ENCODE measurements around the gene P2RX4. TPM values are rescaled to one million over a fixed set of nuclear protein-coding genes. Genes with fewer than 3 reads are reported as not detected.

Gene P2RX4
- total and polyA plus RNA-seq, 2 of the 4 experiments (the other 2 are of a cell fraction): 9.5 to 12.6 TPM

- BruUV-seq (replicated peaks): no TSS peak
- H2BK15ac ChIP-seq (ENCODE audit: low read depth, low read length): 0 out of 3 replicates have a peak overlapping the region, but pooled peaks have one; percentile 33
Observed at GRCh38 chr12:121198949-121199348, 11.0 kb upstream of the P2RX4 start.

More at GRCh38 chr12:121198949-121199348, 11.0 kb upstream of the P2RX4 start:
- H2AK5ac ChIP-seq (ENCODE audit: low read depth, low read length): no peak overlapping the region; the same call in 1 of the 2 replicates
- DNase-seq (no peak), ATAC-seq (ENCODE audit: low read depth) (no peak)
- WGBS, 2 experiments (ENCODE audit: extremely low coverage in 2 of 2, insufficient read length in 1 of 2): 83% methylated on average over 2 of the region's 7 CpGs; no CpG with 5 or more reads in 1 of the 2 experiments
- intact Hi-C loops (cut with micrococcal nuclease) (no loop called here), in situ Hi-C loops (cut with MboI; ENCODE audit: low sequenced_read_pairs) (no loop called here), dilution Hi-C loops (cut with HindIII; ENCODE audit: low sequenced_read_pairs, unreplicated experiment) (no loop called here)
- POLR2A ChIA-PET (ENCODE audit: unreplicated experiment): no interaction called here
- H4K5ac ChIP-seq (ENCODE audit: low read depth, low read length): no peak overlapping the region
- no peak overlapping the region for H3K27ac ChIP-seq (ENCODE audit: insufficient read depth, low read length)
- no peak overlapping the region for H3K4ac ChIP-seq (ENCODE audit: low read depth, low read length)
- no peak overlapping the region for H3K4me3 ChIP-seq (ENCODE audit: insufficient read depth, low read depth, low read length)
- no peak overlapping the region for H3K9ac ChIP-seq (ENCODE audit: low read depth, low read length)
- no peak overlapping the region for H2BK20ac ChIP-seq (ENCODE audit: low read depth, low read length)
- no peak overlapping the region for H3K23ac ChIP-seq (ENCODE audit: low read depth, low read length)
- CTCF ChIA-PET: no interaction called here
- no peak overlapping the region for H3K56ac ChIP-seq (ENCODE audit: extremely low read depth, insufficient read depth, low read length)
- H4K91ac ChIP-seq (ENCODE audit: insufficient read depth, low read depth, low read length): no peak overlapping the region
- no peak overlapping the region for H3K4me2 ChIP-seq (ENCODE audit: low read depth, low read length)
- H3K4me1 ChIP-seq (ENCODE audit: control insufficient read depth, insufficient read depth, low read length): peaks cover 2% of the 10 kb centered on the region; the same call in 1 of the 2 replicates
- peaks cover 6% of the 10 kb centered on the region; the same call in 1 of the 2 replicates for H3K27me3 ChIP-seq (ENCODE audit: control insufficient read depth, insufficient read depth, low read length)
- H3K9me1 ChIP-seq (ENCODE audit: insufficient read depth, low read length): no peaks in the 10 kb centered on the region
- no peak overlapping the region for H4K8ac ChIP-seq (ENCODE audit: low read depth in 2 of 2, low read length in 2 of 2)
- no peaks in the 10 kb centered on the region for H3K36me3 ChIP-seq (ENCODE audit: control insufficient read depth, insufficient read depth, low read length)
- TF ChIP-seq ELK1 (IDR thresholded peaks at IDR 0.05; ENCODE audit: borderline replicate concordance, low read depth, low read length): no peak
- TF ChIP-seq POLR2A (IDR thresholded peaks at IDR 0.05; ENCODE audit: low read depth, low read length): no peak
- no peak for TF ChIP-seq USF2 (IDR thresholded peaks at IDR 0.05; ENCODE audit: low read depth, low read length)
- no peak for TF ChIP-seq NFE2L2 (IDR thresholded peaks at IDR 0.05; ENCODE audit: low read depth, low read length)
- TF ChIP-seq BHLHE40 (IDR thresholded peaks at IDR 0.05; ENCODE audit: low read depth, low read length): no peak
- TF ChIP-seq SMC3 (IDR thresholded peaks at IDR 0.05; ENCODE audit: low read depth, low read length): no peak
- no peak for TF ChIP-seq CEBPB (IDR thresholded peaks at IDR 0.05; ENCODE audit: low read depth, low read length)
- no peak for TF ChIP-seq MAFK (IDR thresholded peaks at IDR 0.05; ENCODE audit: low read depth, low read length)
- no peak for TF ChIP-seq RAD21 (IDR thresholded peaks at IDR 0.05; ENCODE audit: low read length)
- no peak for TF ChIP-seq RCOR1 (IDR thresholded peaks at IDR 0.05; ENCODE audit: insufficient replicate concordance, low read length)
- TF ChIP-seq CTCF (conservative IDR thresholded peaks at IDR 0.05; ENCODE audit: low read depth, low read length): no peak
- no peak for TF ChIP-seq CHD1 (IDR thresholded peaks at IDR 0.05; ENCODE audit: low read depth, low read length)
- no peak for TF ChIP-seq MAZ (IDR thresholded peaks at IDR 0.05; ENCODE audit: borderline replicate concordance, low read depth, low read length)
- no peak for TF ChIP-seq MXI1 (IDR thresholded peaks at IDR 0.05; ENCODE audit: borderline replicate concordance, low read depth, low read length)
- no peak for TF ChIP-seq FOS (IDR thresholded peaks at IDR 0.05; ENCODE audit: low read depth, low read length)
- no peak for TF ChIP-seq RFX5 (IDR thresholded peaks at IDR 0.05; ENCODE audit: low read depth, low read length)
- H2AK9ac ChIP-seq (replicated peaks; ENCODE audit: low read depth, low read length, poor library complexity): no peak overlapping the region
- H4K20me1 ChIP-seq (ENCODE audit: insufficient read depth, low read length): no peaks in the 10 kb centered on the region
- H2AFZ ChIP-seq (replicated peaks; ENCODE audit: low read length, poor library complexity): no peak overlapping the region
- no peaks in the 10 kb centered on the region for H3K79me1 ChIP-seq (ENCODE audit: low read depth in 1 of 2, low read length in 2 of 2)
- no peaks in the 10 kb centered on the region for H3K9me3 ChIP-seq (ENCODE audit: control insufficient read depth, insufficient read depth, low read length)
- no peak overlapping the region for H2BK120ac ChIP-seq (ENCODE audit: low read depth, low read length)
- no peak overlapping the region for H3K14ac ChIP-seq (replicated peaks; ENCODE audit: low read depth, low read length)
- no peak overlapping the region for H2BK5ac ChIP-seq (ENCODE audit: low read depth, low read length, poor library complexity, severe bottlenecking)
- H3K18ac ChIP-seq (ENCODE audit: low read depth, low read length): no peak overlapping the region
